Fibroblast of skin of back (primary cell): ENCODE results near the gene NOL4L.
A peak's percentile ranks its signal among the peaks of the same experiment; 100 is the strongest.
"Not testable (repeated sequence)": the region's sequence is repeated elsewhere in the genome, so short reads cannot be mapped to it uniquely, and the experiment has no call there.

ENCODE experiments used
- DNase-seq: peaks from one replicate; pipeline ENCODE4 v3.0.0-alpha.2; 2013

The NOL4L gene

GRCh38 chr20:32468313-32468640 is 116.9 kb downstream of the NOL4L start:
- no peak for DNase-seq

GRCh38 chr20:32467506-32468312 is 117.4 kb downstream of the NOL4L start:
- DNase-seq: no peak

GRCh38 chr20:32466739-32467505 is 118.2 kb downstream of the NOL4L start:
- no peak for DNase-seq

- DNase-seq: not testable (repeated sequence)
These were observed 119.0 kb downstream of the NOL4L start for GRCh38 chr20:32465901-32466675.

GRCh38 chr20:32465092-32465900 is 119.8 kb downstream of the NOL4L start:
- DNase-seq: peak; percentile 29

- DNase-seq: no peak
These were observed 120.6 kb downstream of the NOL4L start for GRCh38 chr20:32464401-32465091.

GRCh38 chr20:32463642-32464400 is 121.3 kb downstream of the NOL4L start:
- DNase-seq: no peak

- DNase-seq: no peak
These were observed 122.1 kb downstream of the NOL4L start for GRCh38 chr20:32462900-32463641.

GRCh38 chr20:32461836-32462600 is 123.1 kb downstream of the NOL4L start:
- no peak for DNase-seq

GRCh38 chr20:32460683-32461320 is 124.3 kb downstream of the NOL4L start:
- DNase-seq: no peak

- no peak for DNase-seq
These were observed 124.9 kb downstream of the NOL4L start for GRCh38 chr20:32460231-32460630.

GRCh38 chr20:32458837-32459220 is 126.3 kb downstream of the NOL4L start:
- DNase-seq: no peak

GRCh38 chr20:32458061-32458836 is 126.9 kb downstream of the NOL4L start:
- DNase-seq: no peak

- peak; percentile 69 for DNase-seq
These were observed 127.6 kb downstream of the NOL4L start for GRCh38 chr20:32457479-32457986.

- peak; percentile 39 for DNase-seq
These were observed 128.2 kb downstream of the NOL4L start for GRCh38 chr20:32456869-32457478.

- DNase-seq: no peak
These were observed 129.0 kb downstream of the NOL4L start for GRCh38 chr20:32455901-32456701.
